G401 (cell line): Measurements from ENCODE around the gene CFAP43. TPM values are rescaled to one million over a fixed set of nuclear protein-coding genes. Genes with fewer than 3 reads are reported as not detected.
"Not testable (repeated sequence)": the region's sequence is repeated elsewhere in the genome, so short reads cannot be mapped to it uniquely, and the experiment has no call there.

Experiments
- DNase-seq: peaks from one replicate; pipeline ENCODE4 v3.0.0-alpha.2; 2015; ENCODE audit warnings: low spot score
- in situ Hi-C: cut with HindIII; loops from 2 replicates; pipeline ENCODE4 v1.10.0; 2016; ENCODE audit warnings: low sequenced_read_pairs, mixed read lengths
- total RNA-seq: library from RNA; depleted of rRNA; stranded (reverse); fragments of >200 nt; shearing (Covaris generic); gene quantifications from 2 replicates; pipeline ENCODE4 v1.2.3, GENCODE V29; 2014

The CFAP43 gene
- total RNA-seq, 1 experiment from 2014 or later, result 0.58 TPM

DNA sequence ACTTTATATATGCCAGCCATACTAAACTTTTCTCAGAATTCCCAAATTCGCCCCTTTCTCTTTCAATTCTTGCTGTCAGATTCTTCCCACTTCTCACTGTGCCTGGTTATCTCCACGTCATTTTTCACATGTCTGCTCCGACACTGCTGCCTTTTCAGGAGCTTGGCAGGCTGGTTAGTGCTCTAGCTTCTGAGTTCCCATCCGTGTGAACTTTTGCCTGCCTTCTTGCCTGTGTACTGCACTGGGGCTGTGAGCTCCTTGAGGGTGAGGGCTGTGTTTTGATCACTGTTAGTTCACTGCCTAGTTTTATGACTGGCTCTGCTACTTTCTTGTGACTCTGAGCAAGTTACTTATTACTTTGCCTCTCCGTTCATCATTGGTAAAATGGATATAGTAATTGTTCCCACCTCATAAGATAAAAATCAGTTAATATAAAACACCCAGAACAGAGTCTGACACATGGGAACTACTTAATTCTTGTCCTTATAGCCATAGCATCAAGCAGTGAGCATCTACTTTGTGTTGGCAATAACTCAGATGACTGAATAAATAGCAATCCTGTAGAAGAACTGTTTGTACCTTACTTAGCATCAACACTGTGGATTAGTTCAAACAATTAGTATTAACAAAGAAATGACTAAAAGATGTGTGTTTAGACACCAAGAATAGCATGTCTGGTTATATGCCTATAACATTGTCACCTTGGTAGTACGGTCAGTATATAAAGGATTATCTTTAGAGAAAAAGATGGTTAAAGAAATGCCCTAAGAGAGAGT, 28.0 kb upstream of the CFAP43 start:
- in situ Hi-C loops, result no loop called here

DNA sequence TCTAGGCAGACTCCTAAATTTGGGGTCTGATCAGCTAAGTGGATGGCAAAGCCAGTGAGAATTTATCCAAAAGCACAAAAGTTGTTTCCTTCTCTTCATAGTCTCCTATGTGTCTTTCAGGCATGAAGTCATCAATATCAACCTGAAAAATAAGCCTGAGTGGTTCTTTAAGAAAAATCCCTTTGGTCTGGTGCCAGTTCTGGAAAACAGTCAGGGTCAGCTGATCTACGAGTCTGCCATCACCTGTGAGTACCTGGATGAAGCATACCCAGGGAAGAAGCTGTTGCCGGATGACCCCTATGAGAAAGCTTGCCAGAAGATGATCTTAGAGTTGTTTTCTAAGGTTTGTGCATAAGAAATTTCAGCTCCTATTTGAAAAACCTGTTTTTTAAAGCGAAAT, 27.3 kb upstream of the CFAP43 start:
- peak; percentile 11 for DNase-seq
- in situ Hi-C loops, result no loop called here

More for the DNA sequence above, 28.0 kb upstream of the CFAP43 start:
- DNase-seq, result no peak

DNA sequence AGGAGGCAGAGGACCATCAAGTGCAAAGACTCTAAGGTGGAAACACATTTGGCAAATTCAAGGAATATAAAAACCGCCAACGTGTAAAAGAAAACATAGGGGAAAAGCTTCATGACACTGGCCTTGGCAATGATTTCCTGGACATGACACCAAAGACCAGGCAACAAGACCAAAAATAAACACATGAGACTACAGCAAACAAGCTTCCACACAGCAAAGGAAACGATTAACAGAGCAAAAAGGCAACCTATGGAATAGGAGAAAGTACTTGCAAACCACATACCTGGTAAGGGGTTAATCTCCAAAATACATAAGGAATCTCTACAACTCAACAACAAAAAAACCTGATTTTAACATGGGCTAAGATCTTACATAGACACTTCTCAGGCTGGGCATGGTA, 26.0 kb upstream of the CFAP43 start:
- in situ Hi-C loops, result no loop called here
- DNase-seq, result no peak

DNA sequence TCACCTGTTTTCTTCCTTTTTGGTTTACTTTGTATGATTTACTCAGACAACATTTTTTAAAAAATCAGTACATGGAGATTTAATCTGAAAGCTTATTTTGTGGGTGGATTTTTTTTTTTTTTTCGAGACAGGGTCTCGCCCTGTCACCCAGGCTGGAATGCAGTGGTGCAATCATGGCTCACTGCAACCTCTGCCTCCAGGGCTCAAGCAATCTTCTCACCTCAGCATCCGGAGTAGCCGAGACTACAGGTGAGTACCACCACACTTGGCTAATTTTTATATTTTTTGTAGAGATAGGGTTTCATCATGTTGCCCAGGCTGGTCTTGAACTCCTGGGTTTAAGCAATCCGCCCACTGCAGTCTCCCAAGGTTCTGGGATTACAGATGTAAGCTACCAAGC, 25.1 kb upstream of the CFAP43 start:
- DNase-seq, result no peak
- in situ Hi-C loops, result no loop called here

DNA sequence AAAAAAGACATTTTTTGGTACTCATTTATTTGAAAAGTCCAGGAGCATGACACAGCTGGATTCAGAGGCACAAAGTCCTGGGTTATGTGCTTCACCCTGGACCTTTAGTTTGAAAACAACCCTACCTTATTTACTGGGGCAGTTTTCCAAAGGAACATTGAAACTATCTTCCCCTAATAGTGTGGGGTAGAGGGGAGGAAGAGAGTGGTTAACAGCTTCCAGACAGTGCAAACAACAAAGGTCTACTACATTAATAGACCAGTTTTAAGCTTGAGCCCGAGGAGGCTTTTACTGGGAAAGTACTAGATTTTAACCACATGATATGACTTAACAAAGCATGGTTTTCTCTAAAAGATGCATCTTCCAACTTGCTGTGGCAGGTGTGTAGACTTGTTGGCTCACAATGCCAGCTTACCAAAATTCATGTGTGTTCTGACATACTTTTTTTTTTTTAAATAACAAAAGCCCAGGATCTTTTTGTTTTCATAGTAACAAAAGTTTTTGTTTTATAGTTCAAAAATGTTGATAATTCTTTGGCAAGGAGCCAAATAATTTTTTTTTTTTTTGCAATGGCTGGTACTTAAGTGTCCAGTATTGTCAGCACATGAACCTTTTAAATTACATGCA, 24.3 kb upstream of the CFAP43 start:
- in situ Hi-C loops, result no loop called here
- peak; percentile 26 for DNase-seq

DNA sequence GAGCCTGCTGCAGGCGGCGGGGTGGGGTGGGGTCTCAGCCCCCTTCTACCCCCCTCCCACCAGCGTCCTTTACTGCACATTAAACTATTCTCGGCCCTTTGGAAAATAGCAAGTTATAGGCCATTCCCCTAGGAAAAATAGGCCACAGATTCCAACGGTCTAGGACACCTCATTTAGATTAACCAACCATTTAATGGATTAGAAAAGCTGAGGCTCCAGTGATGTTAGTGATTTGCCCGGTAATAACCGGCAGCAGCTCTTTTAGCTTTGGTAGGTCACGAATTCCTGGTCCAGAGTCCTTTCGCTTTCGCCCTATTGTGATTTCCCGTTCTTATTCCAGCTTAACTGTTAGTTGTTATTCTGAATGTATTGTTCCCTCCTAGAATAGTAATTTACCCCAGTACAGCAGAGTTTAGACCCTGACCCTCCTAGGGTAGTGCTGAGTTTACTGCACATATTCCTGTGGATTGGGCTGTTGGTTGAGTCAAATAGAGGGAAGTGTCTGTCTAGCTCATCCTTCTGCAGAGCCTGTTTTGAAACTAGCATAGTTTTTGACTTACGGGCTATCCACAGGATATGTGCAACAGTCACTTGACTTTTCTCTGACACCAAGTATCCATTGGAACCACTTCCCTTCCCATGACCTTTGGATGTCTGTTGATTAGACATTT, 23.3 kb upstream of the CFAP43 start:
- in situ Hi-C loops, result no loop called here

DNA sequence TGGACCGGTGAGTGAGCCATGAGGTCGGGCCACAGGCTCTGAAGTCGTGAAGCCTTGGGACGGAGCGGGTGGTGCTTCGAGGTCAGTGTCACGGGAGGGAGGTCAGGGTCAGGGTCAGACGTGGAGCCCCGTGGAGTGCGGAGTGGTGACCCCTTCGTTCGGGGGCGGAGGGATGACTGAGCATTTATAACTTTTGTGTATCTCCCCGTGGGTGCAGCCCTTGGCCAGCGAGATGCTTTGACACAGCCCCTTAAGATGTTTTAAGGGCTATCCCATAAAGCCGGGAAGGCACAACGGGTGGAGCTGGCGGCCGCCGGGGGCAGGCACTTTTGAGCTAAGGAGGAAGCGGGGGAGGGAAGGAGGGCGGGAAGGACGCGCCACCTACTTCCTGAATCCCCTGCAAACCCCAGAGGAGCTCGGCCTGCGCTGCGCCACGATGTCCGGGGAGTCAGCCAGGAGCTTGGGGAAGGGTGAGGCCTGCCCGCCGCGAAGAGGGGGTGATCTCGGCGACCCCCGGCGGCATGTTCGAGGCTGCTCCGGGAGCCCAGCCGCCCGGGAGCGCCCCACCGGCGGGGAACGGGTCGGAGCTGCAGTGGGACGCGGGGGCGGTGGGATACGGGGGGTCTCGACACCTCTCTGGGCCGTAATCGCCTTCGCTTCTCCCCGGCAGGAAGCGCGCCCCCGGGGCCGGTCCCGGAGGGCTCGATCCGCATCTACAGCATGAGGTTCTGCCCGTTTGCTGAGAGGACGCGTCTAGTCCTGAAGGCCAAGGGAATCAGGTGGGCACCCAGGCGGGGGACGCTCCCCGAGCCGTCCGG, 22.5 kb upstream of the CFAP43 start, which contains the start of gene GSTO1:
Gene GSTO1 (plus strand): TSS at position 400 of the 818 bp plus-strand sequence. CDS start 37 bp downstream, at position 437.
- in situ Hi-C loops, result no loop called here
- peak; percentile 77 for DNase-seq

More for the DNA sequence above, 23.3 kb upstream of the CFAP43 start:
- peak; percentile 67 for DNase-seq

DNA sequence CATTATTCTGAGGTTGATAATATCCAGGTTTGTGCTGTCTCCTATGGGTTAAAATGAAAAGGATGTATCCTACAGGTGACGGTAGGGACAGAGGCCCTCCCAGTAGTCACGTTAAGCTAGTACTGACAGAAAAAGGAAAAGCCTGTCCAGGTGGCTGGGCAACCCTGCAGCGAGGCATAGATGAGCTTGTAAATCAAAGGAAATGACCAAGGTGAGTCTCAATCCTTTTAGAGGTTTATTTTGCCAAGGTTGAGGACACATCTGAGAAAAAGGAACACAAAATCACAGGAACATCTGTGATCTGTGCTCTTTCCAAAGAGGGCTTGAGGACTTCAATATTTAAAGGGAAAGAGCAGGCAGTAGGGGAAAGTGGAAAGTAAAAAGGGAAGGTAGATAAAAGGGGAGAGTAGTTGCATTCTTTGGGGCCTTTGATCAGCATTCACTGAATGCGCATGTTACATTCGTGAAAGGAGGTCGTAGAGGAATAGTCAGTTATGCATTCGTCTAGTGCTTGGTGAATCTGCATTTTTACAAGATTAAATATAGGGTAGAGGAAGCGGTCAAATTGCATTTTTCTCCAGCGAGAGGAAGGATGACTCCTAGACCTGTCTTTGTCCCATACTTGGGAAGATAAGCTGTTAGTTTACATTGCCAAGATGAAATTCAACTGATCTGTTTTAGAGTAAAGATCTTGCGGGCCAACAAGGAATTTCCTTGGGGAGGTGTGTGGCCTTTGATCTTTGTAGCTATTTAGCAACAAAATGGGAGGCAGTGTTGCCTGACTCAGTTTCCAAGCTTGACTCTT, 21.6 kb upstream of the CFAP43 start:
- peak; percentile 13 for DNase-seq

DNA sequence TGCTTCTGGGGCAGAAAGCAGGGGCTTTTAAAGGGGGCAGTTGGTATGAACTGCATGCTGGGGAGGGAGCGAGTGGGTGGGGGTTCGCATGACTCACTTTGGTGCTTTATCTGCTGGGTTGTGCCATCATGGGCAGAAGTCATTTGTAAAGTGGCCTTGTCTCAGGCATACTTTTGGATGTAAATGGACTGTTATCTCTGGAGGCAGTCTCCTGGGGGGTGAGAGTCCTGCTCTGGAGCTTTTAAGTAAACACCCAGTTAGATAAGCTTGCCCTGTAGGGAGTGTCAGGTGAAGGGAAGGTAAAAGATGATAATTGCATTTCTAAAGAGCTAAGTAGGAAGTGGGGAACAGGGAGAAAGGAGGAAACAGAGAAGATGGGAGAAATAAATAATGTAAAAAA, 20.9 kb upstream of the CFAP43 start:
- in situ Hi-C loops, result no loop called here
- no peak for DNase-seq

More for the DNA sequence above, 21.6 kb upstream of the CFAP43 start:
- in situ Hi-C loops, result no loop called here

DNA sequence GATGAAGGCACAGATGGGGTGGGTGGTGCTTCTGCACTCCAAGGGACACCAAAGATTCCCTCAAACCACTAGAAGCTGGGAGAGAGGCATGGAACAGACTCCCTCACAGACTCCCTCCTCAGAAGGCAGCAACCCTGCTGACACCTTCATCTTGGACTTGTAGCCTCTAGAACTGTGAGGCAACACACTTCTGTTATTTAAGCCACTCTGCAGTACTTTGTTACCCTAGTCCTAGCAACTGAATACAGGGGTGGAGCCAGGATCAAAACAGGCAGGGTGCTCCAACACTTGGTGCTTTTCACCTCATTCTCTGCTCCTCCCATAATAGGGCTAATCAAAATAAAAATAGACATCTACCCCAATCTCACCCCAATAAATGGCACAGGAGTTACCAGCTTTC, 20.2 kb upstream of the CFAP43 start:
- no peak for DNase-seq
- in situ Hi-C loops, result no loop called here

DNA sequence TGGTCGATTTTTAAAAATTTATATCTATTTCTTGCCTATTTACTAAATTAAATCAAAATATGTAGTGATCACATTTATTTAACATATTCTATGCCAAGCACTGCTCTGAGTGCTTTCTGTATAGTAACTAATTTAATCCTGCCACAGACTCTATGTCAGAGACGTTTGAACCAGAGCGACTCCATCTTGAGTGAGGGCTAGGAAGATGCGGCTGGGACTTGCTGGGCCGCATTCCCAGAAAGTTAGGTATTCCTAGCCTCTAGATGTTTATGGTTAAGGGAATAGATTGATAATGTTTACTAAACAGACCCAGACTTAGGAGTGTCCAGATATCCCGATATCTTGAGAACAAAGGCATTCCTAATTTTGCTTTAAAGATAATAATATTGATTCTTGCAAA, 19.3 kb upstream of the CFAP43 start:
- in situ Hi-C loops, result no loop called here
- no peak for DNase-seq

DNA sequence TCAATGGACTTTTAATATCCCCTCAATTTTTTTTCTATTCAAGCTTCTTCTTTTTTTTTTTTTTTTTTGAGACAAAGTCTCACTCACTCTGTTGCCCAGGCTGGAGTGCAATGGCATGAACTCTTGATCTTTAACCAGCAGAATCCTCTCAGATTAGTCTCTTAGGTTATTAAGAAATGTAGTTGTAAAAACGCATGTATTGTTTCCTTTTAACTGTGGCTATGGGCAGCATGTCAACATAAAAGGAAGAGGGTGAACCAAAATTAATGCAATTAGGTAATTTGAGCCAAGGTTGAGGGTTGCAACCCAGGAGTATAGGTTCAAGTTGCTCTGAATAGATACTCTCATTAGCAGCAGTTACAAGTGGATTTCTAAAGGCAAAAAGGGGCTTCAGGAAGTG, 18.2 kb upstream of the CFAP43 start:
- in situ Hi-C loops, result no loop called here
- DNase-seq, result no peak

DNA sequence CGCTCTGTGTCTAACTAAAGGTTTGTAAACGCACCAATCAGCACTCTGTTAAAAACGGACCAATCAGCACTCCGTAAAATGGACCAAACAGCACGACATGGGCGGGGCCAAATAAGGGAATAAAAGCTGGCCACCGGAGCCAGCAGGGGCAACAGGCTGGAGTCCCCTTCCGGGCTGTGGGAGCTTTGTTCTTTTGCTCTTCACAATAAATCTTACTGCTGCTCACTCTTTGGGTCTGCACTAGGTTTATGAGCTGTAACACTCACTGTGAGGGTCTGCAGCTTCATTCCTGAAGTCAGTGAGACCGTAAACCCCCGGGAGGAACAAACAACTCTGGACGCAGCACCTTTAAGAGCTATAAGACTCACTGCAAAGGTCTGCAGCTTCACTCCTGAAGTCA, 16.8 kb upstream of the CFAP43 start:
- DNase-seq, in situ Hi-C loops: not testable (repeated sequence)

DNA sequence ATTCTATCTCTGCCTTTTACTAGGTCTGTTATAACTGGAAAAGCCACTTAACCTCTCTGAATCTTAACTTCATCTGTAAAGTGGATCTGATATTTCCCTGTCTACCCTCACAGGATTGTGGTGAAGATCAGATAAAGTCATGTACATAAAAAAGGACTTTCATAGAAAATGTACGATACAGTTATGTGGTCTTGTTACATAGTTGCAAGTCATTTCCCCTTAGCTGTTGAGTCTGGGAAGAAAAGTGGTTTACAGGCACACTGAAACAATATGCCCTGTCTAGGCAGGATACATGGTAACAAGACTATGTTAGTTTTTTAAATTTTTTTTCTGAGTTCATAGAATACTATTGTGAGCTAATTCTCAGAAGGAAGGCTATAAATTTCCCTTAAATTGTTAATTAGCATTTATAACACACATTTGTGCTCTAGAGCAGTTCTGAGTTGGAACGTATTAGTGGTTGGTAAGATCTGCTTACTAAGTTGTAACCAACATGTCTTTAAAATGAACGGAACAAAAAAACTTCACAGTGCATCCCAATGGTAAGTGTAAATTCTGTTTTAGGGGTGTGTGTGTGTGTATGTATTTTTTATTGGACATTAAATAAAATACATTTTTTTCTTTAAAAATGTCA, 15.5 kb upstream of the CFAP43 start:
- no peak for DNase-seq
- in situ Hi-C loops, result no loop called here

DNA sequence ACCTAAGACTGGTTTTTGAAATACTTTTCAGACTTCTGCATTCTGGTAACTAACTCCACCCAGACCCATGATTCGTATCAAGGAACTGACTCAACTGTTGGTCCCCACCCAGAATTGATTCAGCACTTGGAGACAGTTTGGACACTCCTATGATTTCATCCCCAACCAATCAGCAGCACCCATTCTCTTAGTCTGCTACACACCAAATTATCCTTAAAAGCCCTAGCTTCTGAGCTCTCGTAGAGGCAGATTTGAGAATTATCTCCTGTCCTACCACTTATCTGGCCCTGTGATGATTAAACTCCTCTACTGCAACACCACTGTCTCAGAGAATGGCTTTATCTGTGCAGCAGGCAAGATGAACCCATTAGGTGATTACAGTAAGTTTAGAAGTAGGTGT, 14.8 kb upstream of the CFAP43 start:
- DNase-seq, result no peak
- in situ Hi-C loops, result no loop called here

DNA sequence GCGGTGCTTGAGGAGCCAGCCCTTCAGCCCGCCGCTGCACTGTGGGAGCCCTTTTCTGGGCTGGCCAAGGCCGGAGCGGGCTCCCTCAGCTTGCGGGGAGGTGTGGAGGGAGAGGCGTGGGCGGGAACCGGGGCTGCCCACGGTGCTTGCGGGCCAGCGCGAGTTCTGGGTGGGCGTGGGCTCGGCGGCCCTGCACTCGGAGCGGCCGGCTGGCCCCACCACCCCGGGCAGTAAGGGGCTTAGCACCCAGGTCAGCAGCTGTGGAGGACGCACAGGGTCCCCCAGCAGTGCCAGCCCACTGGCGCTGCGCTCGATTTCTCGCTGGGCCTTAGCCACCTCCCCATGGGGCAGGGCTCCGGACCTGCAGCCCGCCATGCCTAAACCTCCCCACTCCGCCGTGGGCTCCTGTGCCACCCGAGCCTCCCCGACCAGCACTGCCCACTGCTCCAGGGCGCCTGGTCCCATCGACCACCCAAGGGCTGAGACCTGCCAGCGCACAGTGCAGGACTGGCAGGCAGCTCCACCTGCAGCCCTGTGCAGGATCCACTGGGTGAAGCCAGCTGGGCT, 13.0 kb upstream of the CFAP43 start:
- in situ Hi-C loops, result no loop called here
- no peak for DNase-seq

DNA sequence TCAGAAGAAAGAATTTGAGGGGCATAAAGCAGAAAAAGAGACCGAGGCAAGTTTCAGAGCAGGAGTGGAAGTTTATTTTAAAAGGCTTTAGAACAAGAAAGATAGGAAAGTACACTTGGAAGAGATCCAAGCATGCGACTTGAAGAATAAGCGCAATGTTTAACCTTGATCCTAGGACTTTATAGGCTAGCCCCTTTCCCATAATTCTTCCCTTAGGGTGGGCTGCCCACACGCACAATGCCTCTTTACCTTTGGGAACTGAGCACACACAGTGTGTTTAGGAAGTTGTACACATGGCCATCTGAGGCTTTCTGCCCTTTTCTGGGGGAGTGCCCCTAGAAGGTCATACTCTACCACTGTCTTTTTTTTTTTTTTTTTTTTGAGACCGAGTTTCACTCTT, 11.3 kb upstream of the CFAP43 start:
- DNase-seq, result no peak
- in situ Hi-C loops, result no loop called here

DNA sequence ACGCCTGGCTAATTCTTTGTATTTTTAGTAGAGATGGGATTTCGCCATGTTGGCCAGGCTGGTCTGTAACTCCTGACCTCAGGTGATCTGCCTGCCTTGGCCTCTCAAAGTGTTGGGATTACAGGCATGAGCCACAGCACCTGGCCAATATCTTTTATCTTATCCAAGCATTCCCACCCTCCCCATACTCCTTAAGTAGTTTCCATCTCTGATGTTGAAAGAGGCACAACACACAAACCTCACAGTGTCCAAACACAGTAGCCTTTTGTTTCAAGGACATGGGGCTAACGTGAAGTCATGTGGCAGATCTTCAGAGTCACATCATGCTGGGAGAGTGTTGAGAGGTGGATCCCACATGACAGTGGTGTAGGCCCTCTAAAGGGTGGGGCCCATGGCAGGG, 10.8 kb upstream of the CFAP43 start:
- in situ Hi-C loops, DNase-seq: not testable (repeated sequence)
